Measurements from ENCODE around the gene GLB1L2. TPM values are rescaled to one million over a fixed set of nuclear protein-coding genes. Genes with fewer than 3 reads are reported as not detected.

The GLB1L2 gene
- total RNA-seq, 1 donor from 2014 or later = 14.7 TPM

DNA sequence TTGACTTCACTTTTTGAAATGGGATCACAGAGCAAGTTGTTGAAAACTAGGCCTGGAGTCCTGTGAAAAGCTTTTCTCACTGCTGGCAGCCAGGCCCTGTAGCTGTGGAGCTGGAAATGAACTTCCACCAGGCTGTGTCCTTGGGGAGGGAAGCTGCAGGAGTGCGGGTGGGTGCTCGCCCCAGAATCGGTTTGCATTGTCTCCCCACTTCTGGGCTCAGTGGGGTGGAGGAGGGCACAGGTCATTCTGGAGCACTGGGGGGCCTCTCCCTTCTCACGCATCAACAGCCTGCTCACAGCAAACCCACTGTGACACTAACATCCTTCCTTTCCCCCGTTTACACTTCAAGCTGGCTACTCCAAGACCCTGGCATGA lies 15.2 kb downstream of the GLB1L2 start:
- no peak for DNase-seq (ENCODE audit: low read depth)
- H3K4me3 ChIP-seq (ENCODE audit: low read depth, low read length) = no peak overlapping the region
- TF ChIP-seq, protein P1, sequence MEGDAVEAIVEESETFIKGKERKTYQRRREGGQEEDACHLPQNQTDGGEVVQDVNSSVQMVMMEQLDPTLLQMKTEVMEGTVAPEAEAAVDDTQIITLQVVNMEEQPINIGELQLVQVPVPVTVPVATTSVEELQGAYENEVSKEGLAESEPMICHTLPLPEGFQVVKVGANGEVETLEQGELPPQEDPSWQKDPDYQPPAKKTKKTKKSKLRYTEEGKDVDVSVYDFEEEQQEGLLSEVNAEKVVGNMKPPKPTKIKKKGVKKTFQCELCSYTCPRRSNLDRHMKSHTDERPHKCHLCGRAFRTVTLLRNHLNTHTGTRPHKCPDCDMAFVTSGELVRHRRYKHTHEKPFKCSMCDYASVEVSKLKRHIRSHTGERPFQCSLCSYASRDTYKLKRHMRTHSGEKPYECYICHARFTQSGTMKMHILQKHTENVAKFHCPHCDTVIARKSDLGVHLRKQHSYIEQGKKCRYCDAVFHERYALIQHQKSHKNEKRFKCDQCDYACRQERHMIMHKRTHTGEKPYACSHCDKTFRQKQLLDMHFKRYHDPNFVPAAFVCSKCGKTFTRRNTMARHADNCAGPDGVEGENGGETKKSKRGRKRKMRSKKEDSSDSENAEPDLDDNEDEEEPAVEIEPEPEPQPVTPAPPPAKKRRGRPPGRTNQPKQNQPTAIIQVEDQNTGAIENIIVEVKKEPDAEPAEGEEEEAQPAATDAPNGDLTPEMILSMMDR (conservative IDR thresholded peaks at IDR 0.05; ENCODE audit: low read depth, low read length) = no peak

DNA sequence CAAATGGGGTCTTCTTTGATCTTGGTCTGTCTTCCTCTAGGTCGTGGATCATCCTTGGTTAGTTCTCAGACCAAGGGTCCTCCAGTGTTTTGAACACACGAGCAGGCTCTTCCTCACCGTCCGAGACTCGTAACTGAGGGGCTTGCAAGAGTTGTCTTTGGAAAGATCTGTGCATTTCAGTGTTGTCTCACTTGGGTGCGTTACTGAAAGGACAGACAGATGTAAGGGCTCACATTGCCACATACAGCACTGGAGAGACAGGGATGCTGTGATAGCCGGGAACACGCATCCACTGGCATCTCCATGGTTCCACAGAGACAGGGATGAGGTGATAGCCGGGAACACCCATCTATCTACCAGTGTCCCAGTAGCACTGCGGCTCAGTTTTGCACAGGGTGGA lies 15.7 kb downstream of the GLB1L2 start:
- H3K4me3 ChIP-seq (ENCODE audit: low read depth, low read length) = no peak overlapping the region
- TF ChIP-seq, protein P1 (conservative IDR thresholded peaks at IDR 0.05; ENCODE audit: low read depth, low read length) = no peak
- no peak for DNase-seq (ENCODE audit: low read depth)

DNA sequence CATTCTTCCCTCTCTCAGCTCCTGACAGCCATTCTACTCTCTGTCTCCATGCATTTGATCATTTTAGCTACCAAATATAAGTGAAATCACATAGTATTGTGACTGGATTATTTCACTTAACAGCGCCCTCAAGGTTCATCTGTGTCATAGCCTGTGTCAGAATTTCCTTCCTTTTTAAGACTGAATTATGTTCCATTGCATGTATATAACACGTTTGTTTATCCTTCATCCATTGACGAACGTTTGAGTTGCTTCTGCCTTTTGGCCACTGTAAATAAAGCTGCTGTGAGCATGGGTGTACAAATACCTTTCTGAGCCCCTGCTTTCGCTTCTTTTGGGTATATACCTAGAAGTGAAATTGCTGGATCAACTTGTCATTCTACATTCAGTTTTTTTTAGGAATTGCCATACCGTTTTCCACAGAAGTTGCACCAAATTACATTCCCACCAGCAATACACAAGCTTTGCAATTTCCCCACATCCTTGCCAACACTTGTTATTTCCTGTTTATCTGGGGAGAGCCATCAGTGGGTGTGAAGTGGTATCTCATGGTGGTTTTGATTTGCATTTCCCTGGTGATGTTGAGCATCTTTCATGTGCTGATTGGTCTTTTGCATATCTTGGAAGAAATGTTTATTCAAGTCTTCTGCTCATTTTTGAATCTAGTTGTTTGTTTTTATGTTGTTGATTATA lies 17.5 kb downstream of the GLB1L2 start:
- no peak overlapping the region for H3K4me3 ChIP-seq (ENCODE audit: low read depth, low read length)
- TF ChIP-seq, protein P1 (conservative IDR thresholded peaks at IDR 0.05; ENCODE audit: low read depth, low read length) = no peak
- no peak for DNase-seq (ENCODE audit: low read depth)

DNA sequence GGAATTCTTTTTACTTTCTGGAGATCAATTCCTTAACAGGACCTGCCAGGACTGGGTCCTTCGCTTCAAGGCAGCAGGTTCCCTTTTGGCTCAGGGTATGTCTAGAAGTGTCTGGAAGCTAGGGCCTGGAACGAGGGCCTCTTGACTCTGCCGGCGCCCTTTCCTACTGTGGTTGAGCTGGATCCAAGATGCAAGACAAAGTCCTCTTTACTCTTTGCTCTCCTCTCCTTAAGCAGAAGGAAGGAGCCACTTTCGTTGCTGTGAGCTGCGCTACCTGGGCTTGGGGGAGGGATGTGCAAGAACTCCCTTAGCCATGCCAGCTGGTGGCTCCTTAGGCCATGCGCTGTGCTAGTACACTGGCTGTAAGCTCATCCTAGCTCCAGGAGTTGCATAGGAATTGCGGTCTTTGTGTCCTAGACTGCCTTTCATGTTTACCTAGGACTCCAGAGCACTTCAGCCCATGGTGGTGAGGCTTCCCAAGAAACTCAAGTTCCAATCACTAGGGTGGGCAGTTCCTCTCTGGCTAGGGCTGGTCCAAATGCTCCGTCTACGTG lies 18.1 kb downstream of the GLB1L2 start:
- TF ChIP-seq, protein P1 (conservative IDR thresholded peaks at IDR 0.05; ENCODE audit: low read depth, low read length) = no peak
- no peak overlapping the region for H3K4me3 ChIP-seq (ENCODE audit: low read depth, low read length)
- DNase-seq (ENCODE audit: low read depth) = no peak

GRCh38 chr11:134350381-134350780 lies 18.6 kb downstream of the GLB1L2 start:
- no peak overlapping the region for H3K4me3 ChIP-seq (ENCODE audit: low read depth, low read length)
- TF ChIP-seq, protein P1 (conservative IDR thresholded peaks at IDR 0.05; ENCODE audit: low read depth, low read length) = no peak
- no peak for DNase-seq (ENCODE audit: low read depth)

DNA sequence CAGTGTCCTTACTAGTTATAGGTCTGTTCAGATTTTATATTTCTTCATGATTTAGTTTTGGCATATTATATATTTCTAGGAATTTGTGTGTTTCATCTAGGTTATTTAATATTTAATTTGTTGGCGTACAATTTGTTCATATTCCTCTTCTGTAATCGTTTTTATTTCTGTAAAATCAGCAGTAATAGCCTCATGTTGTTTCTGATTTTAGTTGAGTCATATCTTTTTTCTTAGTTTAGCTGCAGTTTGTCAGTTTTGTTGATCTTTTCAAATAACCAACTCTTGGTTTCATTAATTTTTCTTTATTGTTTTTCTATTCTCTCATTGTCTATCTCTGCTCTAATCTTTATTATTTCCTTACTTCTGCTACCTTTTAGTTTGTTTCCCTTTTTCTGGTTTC lies 20.3 kb downstream of the GLB1L2 start:
- no peak for DNase-seq (ENCODE audit: low read depth)
- TF ChIP-seq, protein P1 (conservative IDR thresholded peaks at IDR 0.05; ENCODE audit: low read depth, low read length) = no peak
- H3K4me3 ChIP-seq (ENCODE audit: low read depth, low read length) = no peak overlapping the region

DNA sequence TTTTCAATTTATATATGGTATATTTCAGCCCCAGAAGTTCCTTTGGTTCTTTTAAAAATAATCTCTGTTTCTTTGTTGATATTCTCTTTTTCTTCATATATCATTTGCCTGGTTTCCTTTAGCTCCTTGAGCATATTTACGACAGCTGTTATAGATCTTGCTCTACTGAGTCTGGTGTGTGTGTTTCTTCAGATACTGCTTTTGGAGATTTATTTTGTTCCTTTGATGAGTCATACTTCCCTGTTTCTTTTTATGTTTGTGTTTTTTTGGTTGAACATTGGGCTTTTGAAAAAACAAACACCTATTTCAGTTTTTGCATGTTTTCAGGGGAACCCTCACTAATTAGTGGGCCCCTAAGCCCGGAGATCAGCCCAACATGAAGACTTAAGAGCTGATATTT lies 23.3 kb downstream of the GLB1L2 start:
- no peak for DNase-seq (ENCODE audit: low read depth)
- TF ChIP-seq, protein P1 (conservative IDR thresholded peaks at IDR 0.05; ENCODE audit: low read depth, low read length) = no peak
- H3K4me3 ChIP-seq (ENCODE audit: low read depth, low read length) = no peak overlapping the region
